Panc1 (cell line): ENCODE measurements around the gene RPL26. TPM values are rescaled to one million over a fixed set of nuclear protein-coding genes. Genes with fewer than 3 reads are reported as not detected.
"Not testable (repeated sequence)": the region's sequence is repeated elsewhere in the genome, so short reads cannot be mapped to it uniquely, and the experiment has no call there.

Experiments used
- ATAC-seq: fragments of 200-7000 bp; cut with Tn5 transposase; 2 replicates; pipeline ENCODE4 v1.9.1; 2020; ENCODE audit warnings: mild to moderate bottlenecking, moderate library complexity
- BruUV-seq: library from RNA; stranded (reverse); fragments of 400-500 nt; replicated peaks from 2 replicates; lab custom pipeline; 2021; lab: Mats Ljungman, UMichigan
- CTCF ChIA-PET: fragments of 300-600 bp; sonication (Branson Sonifier 250); formaldehyde crosslinking; loops from one replicate; lab custom pipeline; 2022; ENCODE audit warnings: antibody characterized with exemption; lab: Charles Lee
- POLR2A ChIA-PET: fragments of 300-600 bp; sonication (Branson Sonifier 250); formaldehyde crosslinking; loops from one replicate; lab custom pipeline; 2022; ENCODE audit warnings: antibody characterized with exemption; lab: Charles Lee
- DNase-seq: peaks from one replicate; pipeline ENCODE4 v3.0.0-alpha.2; 2010; ENCODE audit warnings: low read depth, low spot score
- H3K27ac ChIP-seq: 2 replicates; pipeline ENCODE4 v1.5.1; 2011; ENCODE audit warnings: mild to moderate bottlenecking, low read length, inconsistent platforms
- H3K27me3 ChIP-seq: fragments of 200-500 bp; sonication (Bioruptor generic); 2 replicates; pipeline ENCODE4 v1.6.0; 2014; ENCODE audit warnings: low read length, inconsistent platforms; ENCODE audit not compliant: control insufficient read depth, insufficient read depth
- H3K36me3 ChIP-seq: fragments of 200-500 bp; sonication (Bioruptor generic); 2 replicates; pipeline ENCODE4 v1.5.1; 2014; ENCODE audit warnings: inconsistent platforms, mild to moderate bottlenecking, low read length, moderate library complexity; ENCODE audit not compliant: control insufficient read depth, insufficient read depth
- H3K4me1 ChIP-seq: 2 replicates; pipeline ENCODE4 v1.5.1; 2011; ENCODE audit warnings: inconsistent platforms, mild to moderate bottlenecking, low read length, moderate library complexity; ENCODE audit not compliant: control insufficient read depth, insufficient read depth
- H3K4me3 ChIP-seq, 2 experiments: 2 replicates each; pipeline ENCODE4 v1.5.1; 2011 to 2012; ENCODE audit warnings: low read depth in 2 of 2, low read length in 2 of 2, mild to moderate bottlenecking in 2 of 2, inconsistent platforms in 1 of 2, moderate library complexity in 1 of 2
- H3K9me3 ChIP-seq: fragments of 200-500 bp; sonication (Bioruptor generic); 2 replicates; pipeline ENCODE4 v1.5.1; 2014; ENCODE audit warnings: low read depth, mild to moderate bottlenecking, inconsistent platforms, low read length, moderate library complexity; ENCODE audit not compliant: control insufficient read depth, insufficient read depth
- POLR2AphosphoS5 ChIP-seq: IDR thresholded peaks from 2 replicates; pipeline ENCODE4 v1.6.1; 2012; ENCODE audit warnings: mild to moderate bottlenecking, low read depth, low read length, moderate library complexity
- REST ChIP-seq, 2 experiments: IDR thresholded peaks; 2 replicates each; pipeline ENCODE4 v1.6.1; 2011 to 2012; ENCODE audit warnings: low read depth in 2 of 2, control low read depth in 1 of 2, low read length in 1 of 2, mild to moderate bottlenecking in 1 of 2, moderate library complexity in 1 of 2; ENCODE audit not compliant: insufficient read depth in 1 of 2
- SIN3A ChIP-seq: IDR thresholded peaks from 2 replicates; pipeline ENCODE4 v1.6.1; 2012; ENCODE audit warnings: low read depth, mild to moderate bottlenecking, low read length, moderate library complexity, borderline replicate concordance; ENCODE audit not compliant: insufficient read depth
- TCF7L2 ChIP-seq: IDR thresholded peaks from 2 replicates; pipeline ENCODE4 v1.6.1; 2011; ENCODE audit warnings: mild to moderate bottlenecking, low read depth, low read length, inconsistent platforms
- in situ Hi-C: cut with HindIII; loops from 2 replicates; pipeline ENCODE4 v1.10.0; 2016; ENCODE audit warnings: low sequenced_read_pairs, low pct_unique_long_range_greater_than_20kb
- intact Hi-C: fragments of 100-400 bp; cut with micrococcal nuclease; formaldehyde crosslinking; loops from one replicate; pipeline ENCODE4 v1.10.0; 2022; ENCODE audit not compliant: unreplicated experiment
- total RNA-seq: library from RNA; stranded (reverse); gene quantifications from one replicate; pipeline ENCODE4 v1.2.1, GENCODE V29; 2021; ENCODE audit not compliant: unreplicated experiment
- TF ChIP-seq, protein P1 (sequence below): fragments of 450-650 bp; IDR thresholded peaks from 2 replicates; pipeline ENCODE4 v1.5.1; 2017; ENCODE audit warnings: mild to moderate bottlenecking

RPL26 gene
- total RNA-seq, 1 experiment from 2014 or later: 865 TPM

DNA sequence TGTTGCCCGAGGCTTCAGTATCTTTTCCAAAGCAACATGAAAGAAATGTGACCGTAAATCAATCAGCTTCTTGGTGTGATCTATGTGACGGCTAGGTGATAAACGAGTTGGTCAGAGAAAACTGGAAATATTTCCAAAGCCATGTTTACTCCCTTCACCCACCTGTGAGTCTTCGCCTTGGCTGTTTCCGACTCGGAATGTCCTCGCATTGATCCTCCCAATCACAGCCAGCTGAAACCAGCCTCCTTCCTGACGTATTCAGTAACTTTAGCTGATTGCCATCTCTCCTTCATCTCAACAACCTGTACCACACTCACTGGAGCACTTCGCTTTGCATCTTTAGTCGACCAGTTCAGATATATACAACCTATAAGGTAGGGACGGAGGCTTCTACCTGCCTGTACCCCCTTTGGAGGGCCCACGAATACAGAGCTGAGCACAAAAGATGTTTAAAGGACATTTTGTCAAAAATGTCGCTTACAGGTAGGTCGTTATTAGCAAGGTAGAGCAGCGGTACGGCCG is 7.2 kb downstream of the RPL26 start:
- intact Hi-C loops (no loop called here), in situ Hi-C loops (no loop called here)
- ChIA-PET POLR2A (interaction anchor here (0.6 to 0.7 kb wide), 2 partner anchors 26 to 35 kb away, joined by 3 to 8 read pairs; no protein-coding TSS in a partner anchor), CTCF (interaction anchor here (1.0 kb wide), 1 partner anchor 8 kb away, joined by 3 read pairs; no protein-coding TSS in a partner anchor)
- TF ChIP-seq TCF7L2 (no peak), REST (IDR thresholded peaks at IDR 0.05; ENCODE audit: insufficient read depth in 1 of 2, low read depth in 2 of 2, low read length in 1 of 2) (no peak), SIN3A (no peak), POLR2AphosphoS5 (no peak)
- TF ChIP-seq, protein P1, sequence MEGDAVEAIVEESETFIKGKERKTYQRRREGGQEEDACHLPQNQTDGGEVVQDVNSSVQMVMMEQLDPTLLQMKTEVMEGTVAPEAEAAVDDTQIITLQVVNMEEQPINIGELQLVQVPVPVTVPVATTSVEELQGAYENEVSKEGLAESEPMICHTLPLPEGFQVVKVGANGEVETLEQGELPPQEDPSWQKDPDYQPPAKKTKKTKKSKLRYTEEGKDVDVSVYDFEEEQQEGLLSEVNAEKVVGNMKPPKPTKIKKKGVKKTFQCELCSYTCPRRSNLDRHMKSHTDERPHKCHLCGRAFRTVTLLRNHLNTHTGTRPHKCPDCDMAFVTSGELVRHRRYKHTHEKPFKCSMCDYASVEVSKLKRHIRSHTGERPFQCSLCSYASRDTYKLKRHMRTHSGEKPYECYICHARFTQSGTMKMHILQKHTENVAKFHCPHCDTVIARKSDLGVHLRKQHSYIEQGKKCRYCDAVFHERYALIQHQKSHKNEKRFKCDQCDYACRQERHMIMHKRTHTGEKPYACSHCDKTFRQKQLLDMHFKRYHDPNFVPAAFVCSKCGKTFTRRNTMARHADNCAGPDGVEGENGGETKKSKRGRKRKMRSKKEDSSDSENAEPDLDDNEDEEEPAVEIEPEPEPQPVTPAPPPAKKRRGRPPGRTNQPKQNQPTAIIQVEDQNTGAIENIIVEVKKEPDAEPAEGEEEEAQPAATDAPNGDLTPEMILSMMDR: no peak
- Histone ChIP-seq H3K4me3 (peak overlapping the region; percentile 63 to 84), H3K36me3 (peaks cover 30% of the 10 kb centered on the region), H3K9me3 (no peaks in the 10 kb centered on the region), H3K27me3 (no peaks in the 10 kb centered on the region), H3K27ac (peak overlapping the region; percentile 96), H3K4me1 (peaks cover 38% of the 10 kb centered on the region)
- no TSS peak for BruUV-seq
- peak; percentile 7; the same call in 1 of the 2 replicates for ATAC-seq
- no peak for DNase-seq

GRCh38 chr17:8373856-8374255 is 9.1 kb downstream of the RPL26 start:
- H3K9me3 ChIP-seq, BruUV-seq, ATAC-seq, H3K4me3 ChIP-seq, intact Hi-C loops, POLR2A ChIA-PET, CTCF ChIA-PET, in situ Hi-C loops, H3K27ac ChIP-seq, H3K27me3 ChIP-seq, DNase-seq: not testable (repeated sequence)
- H3K36me3 ChIP-seq: peaks cover 13% of the 10 kb centered on the region
- peaks cover 20% of the 10 kb centered on the region for H3K4me1 ChIP-seq

DNA sequence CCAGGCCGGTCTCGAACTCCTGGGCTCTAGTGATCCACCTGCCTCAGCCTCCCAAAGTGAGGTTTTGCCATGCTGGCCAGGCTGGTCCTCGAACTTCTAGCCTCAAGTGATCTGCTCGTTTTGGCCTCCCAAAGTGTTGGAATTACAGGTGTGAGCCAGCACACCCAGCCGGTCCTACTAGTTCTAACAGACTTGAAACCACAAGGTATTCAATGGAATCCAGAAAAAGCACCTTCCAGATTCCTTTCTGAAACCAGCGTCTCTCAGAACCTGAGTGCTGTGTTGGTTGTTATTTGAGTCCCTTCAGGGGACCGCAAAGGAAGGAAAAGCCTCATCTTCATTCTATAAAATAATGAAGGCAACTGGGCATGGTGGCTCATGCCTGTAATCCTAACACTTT is 10.6 kb downstream of the RPL26 start:
- CTCF ChIA-PET: no interaction called here
- Histone ChIP-seq H3K9me3 (no peaks in the 10 kb centered on the region), H3K27me3 (no peaks in the 10 kb centered on the region), H3K27ac (no peak overlapping the region), H3K4me3 (no peak overlapping the region), H3K4me1 (peaks cover 9% of the 10 kb centered on the region), H3K36me3 (peaks cover 7% of the 10 kb centered on the region; the same call in 1 of the 2 replicates)
- in situ Hi-C loops (no loop called here), intact Hi-C loops (no loop called here)
- DNase-seq (no peak), ATAC-seq (no peak)
- POLR2A ChIA-PET: no interaction called here
- TF ChIP-seq POLR2AphosphoS5 (no peak), SIN3A (no peak), REST (IDR thresholded peaks at IDR 0.05; ENCODE audit: insufficient read depth in 1 of 2, low read depth in 2 of 2, low read length in 1 of 2) (no peak), TCF7L2 (no peak)
- TF ChIP-seq, protein P1: no peak
- BruUV-seq: no TSS peak
